AG09319 (cell line): ENCODE data around the gene HSP90AB1.
"Not testable (repeated sequence)": the region's sequence is repeated elsewhere in the genome, so short reads cannot be mapped to it uniquely, and the experiment has no call there.

ENCODE experiments used
- DNase-seq: peaks from one replicate; pipeline ENCODE4 v3.0.0-alpha.2; 2010; ENCODE audit warnings: low read depth; ENCODE audit errors: extremely low read depth
- CTCF ChIP-seq: IDR thresholded peaks from 2 replicates; pipeline ENCODE4 v1.5.1; 2011; ENCODE audit warnings: low read depth, mild to moderate bottlenecking, inconsistent platforms, low read length, moderate library complexity

HSP90AB1 gene

GRCh38 chr6:44227148-44227793 lies 19.6 kb upstream of the HSP90AB1 start:
- DNase-seq, result no peak
- no peak for TF ChIP-seq CTCF

GRCh38 chr6:44228031-44228430 lies 18.9 kb upstream of the HSP90AB1 start:
- no peak for TF ChIP-seq CTCF
- DNase-seq, result no peak

- DNase-seq, result no peak
- no peak for TF ChIP-seq CTCF
Observed at GRCh38 chr6:44228433-44228832, 18.5 kb upstream of the HSP90AB1 start.

GRCh38 chr6:44228836-44229235 lies 18.1 kb upstream of the HSP90AB1 start:
- no peak for TF ChIP-seq CTCF
- DNase-seq, result no peak

DNA sequence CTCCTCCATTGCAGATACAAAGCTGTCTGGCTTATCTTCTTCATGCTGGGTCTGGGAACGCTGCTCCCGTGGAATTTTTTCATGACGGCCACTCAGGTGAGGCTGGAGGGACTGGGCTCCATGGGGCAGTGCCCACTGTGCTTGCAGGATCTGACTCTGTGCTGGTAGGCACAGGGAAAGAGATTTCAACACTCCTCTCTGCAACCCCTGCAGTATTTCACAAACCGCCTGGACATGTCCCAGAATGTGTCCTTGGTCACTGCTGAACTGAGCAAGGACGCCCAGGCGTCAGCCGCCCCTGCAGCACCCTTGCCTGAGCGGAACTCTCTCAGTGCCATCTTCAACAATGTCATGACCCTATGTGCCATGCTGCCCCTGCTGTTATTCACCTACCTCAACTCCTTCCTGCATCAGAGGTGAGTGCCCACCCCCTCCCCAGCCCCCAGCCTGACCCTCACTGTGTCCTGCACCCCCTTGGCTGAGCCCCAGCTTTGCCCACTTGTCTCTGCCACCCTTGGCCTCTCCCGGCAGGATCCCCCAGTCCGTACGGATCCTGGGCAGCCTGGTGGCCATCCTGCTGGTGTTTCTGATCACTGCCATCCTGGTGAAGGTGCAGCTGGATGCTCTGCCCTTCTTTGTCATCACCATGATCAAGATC lies 17.4 kb upstream of the HSP90AB1 start:
- no peak for TF ChIP-seq CTCF
- no peak for DNase-seq

- TF ChIP-seq CTCF, result no peak
- no peak for DNase-seq
Observed at GRCh38 chr6:44230034-44230675, 16.7 kb upstream of the HSP90AB1 start.

DNA sequence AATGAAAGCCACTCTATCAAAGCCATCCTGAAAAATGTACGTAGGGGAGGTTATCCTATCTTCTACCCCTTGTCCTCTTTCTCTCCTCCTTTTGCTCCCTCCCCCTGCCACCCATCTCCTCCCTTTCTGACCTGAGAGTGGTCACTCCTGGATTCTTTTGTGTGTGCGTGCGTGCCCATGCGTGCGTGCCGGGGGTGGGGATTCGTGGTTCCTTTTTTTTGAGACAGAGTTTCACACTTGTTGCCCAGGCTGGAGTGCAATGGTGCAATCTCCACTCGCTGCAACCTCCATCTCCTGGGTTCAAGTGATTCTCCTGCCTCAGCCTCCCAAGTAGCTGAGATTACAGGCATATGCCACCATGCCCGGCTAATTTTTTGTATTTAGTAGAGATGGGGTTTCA lies 15.5 kb upstream of the HSP90AB1 start:
- DNase-seq, result not testable (repeated sequence)
